Psoas muscle (tissue), 8 donors: ENCODE results near the gene DYNLL1. TPM values are rescaled to one million over a fixed set of nuclear protein-coding genes. Genes with fewer than 3 reads are reported as not detected.

ENCODE experiments used
- ATAC-seq, 4 donors: fragments of 200-7000 bp; cut with Tn5 transposase; one replicate each; pipeline ENCODE4 v1.9.1; 2020; ENCODE audit warnings: moderate library complexity in 3 of 4, mild to moderate bottlenecking in 2 of 4
- DNase-seq, 2 donors: peaks; one replicate each; pipeline ENCODE4 v3.0.0-alpha.2; 2020
- H3K27ac ChIP-seq: fragments of 200-600 bp; one replicate; pipeline ENCODE4 v1.8.0; 2022
- H3K27me3 ChIP-seq, 3 donors: fragments of 200-600 bp in 1 of 3; one replicate each; pipeline versions ENCODE4 v1.6.1 to v1.8.0; 2013 to 2022; ENCODE audit warnings: low read length in 2 of 3, mild to moderate bottlenecking in 2 of 3, moderate library complexity in 1 of 3; ENCODE audit not compliant: insufficient read depth in 3 of 3
- H3K36me3 ChIP-seq, 2 donors: fragments of 200-600 bp in 1 of 2; one replicate each; pipeline versions ENCODE4 v1.6.1 to v1.8.0; 2013 to 2022; ENCODE audit warnings: low read depth in 1 of 2, mild to moderate bottlenecking in 1 of 2, moderate library complexity in 1 of 2; ENCODE audit not compliant: insufficient read depth in 1 of 2
- H3K4me1 ChIP-seq: fragments of 200-600 bp; one replicate; pipeline ENCODE4 v1.8.0; 2022
- H3K4me3 ChIP-seq: fragments of 200-600 bp; one replicate; pipeline ENCODE4 v1.8.0; 2022; ENCODE audit warnings: mild to moderate bottlenecking
- H3K9me3 ChIP-seq: fragments of 200-600 bp; one replicate; pipeline ENCODE4 v1.8.0; 2022
- CTCF ChIP-seq: fragments of 200-600 bp; IDR thresholded peaks from one replicate; pipeline ENCODE4 v1.8.0; 2022; ENCODE audit warnings: antibody characterized with exemption
- WGBS, 3 donors: extraction: QIAGEN DNeasy Blood & Tissue Kit; methylation state at CpG; one replicate each; pipeline versions ENCODE4 v1.1.6 to v1.1.7; 2013; 5-methylcytosine and 5-hydroxymethylcytosine counted together
- intact Hi-C, 2 donors: fragments of 100-400 bp; cut with DNase I; formaldehyde crosslinking; loops; one replicate each; pipeline versions ENCODE4 v1.11.0 to v1.14.2; 2022
- polyA plus RNA-seq, 3 donors: library from polyadenylated mRNA; stranded (reverse); fragments of 200-250 nt; gene quantifications; one replicate each; pipeline ENCODE4 v1.2.3, GENCODE V29; 2013
- total RNA-seq, 4 donors: library from RNA; stranded (reverse); fragmentation: NEBNext Ultra II Directional in 2 of 4; extraction: Animal tissue kit (Norgen Biotek cat#: 25700) in 2 of 4; gene quantifications; one replicate each; pipeline versions ENCODE4 v1.2.1 to v1.2.4, GENCODE V29; 2021 to 2023
- donor health status: healthy with polysubstance abuse.
- donor health status: DM: no; HTN: no; CAD: no; lungs with moderate emphysema.
- donor health status: Bipolar disorder and iron deficiency.
- donor health status: healthy.
- donor health status: DM: yes; HTN: yes; CAD: no.
- donor health status: DM: no; HTN: no; CAD: no.
- donor health status: DM: no; HTN: no; CAD: no.
- donor health status: DM: yes; HTN: yes; CAD: no.

DYNLL1 gene
- total and polyA plus RNA-seq, 7 donors = 30.1 to 155 (median 80.8) TPM

DNA sequence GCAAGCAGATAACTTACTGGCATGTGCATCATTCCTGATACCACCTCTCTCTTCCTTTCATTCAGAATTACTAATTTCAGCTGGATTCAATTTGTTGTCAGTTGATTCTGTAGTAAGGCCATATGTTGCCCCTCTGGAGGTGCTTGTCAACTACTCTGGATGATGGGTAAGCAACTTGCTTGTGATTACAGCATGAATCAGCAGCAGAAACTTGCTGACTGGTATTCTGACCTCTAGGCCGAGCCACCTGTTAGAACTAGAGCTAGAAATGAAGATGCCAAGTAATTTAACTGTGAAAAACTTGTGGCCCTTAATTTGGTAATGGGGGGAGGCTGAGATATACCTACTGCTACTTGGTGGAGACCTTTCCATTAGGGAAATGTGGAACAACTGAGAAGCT, 43.4 kb downstream of the DYNLL1 start:
- Histone ChIP-seq H3K27me3 (no peaks in the 10 kb centered on the region), H3K4me3 (peak overlapping the region; percentile 96), H3K27ac (peak overlapping the region; percentile 98), H3K9me3 (no peaks in the 10 kb centered on the region), H3K4me1 (peaks cover 68% of the 10 kb centered on the region), H3K36me3 (peaks cover 0 to 37% of the 10 kb centered on the region in 2 donors)
- no peak for TF ChIP-seq CTCF
- WGBS, 3 donors = 19 to 32% (median 22%) methylated on average over 1 of the region's 1 CpG
- intact Hi-C loops = no loop called here
- ATAC-seq = peak; percentile 79 to 80 (median 80)
- no peak for DNase-seq

GRCh38 chr12:120540445-120540844, 44.5 kb downstream of the DYNLL1 start:
- intact Hi-C loops = no loop called here
- Histone ChIP-seq H3K27me3 (no peaks in the 10 kb centered on the region), H3K4me3 (peak overlapping the region; percentile 96), H3K27ac (peak overlapping the region; percentile 98), H3K36me3 (peaks cover 0 to 43% of the 10 kb centered on the region in 2 donors), H3K4me1 (peaks cover 78% of the 10 kb centered on the region), H3K9me3 (no peaks in the 10 kb centered on the region)
- ATAC-seq (peak in 3 of 4 donors; percentile 0 to 12 (median 9)), DNase-seq (no peak)
- TF ChIP-seq CTCF = no peak
- WGBS, 3 donors = 4 to 20% (median 9%) methylated on average over 3 of the region's 3 CpGs

DNA sequence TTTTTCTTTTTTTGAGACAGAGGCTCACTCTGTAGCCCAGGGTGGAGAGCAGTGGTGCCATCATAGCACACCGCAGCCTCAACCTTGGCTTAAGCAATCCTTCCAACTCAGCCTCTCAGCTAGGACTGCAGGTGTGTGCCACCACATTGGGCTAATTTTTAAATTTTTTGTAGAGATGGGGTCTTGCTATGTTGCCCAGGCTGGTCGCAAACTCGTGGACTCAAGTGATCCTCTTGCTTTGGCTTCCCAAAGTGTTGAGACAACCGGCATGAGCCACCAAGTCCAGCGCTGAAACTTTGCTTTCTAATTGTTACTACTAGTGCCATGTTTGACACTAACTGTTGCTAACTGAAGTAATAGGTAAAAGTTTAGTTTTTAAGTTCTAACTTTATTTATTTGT, 46.3 kb downstream of the DYNLL1 start:
- peaks cover 4 to 53% of the 10 kb centered on the region in 2 donors for H3K36me3 ChIP-seq
- WGBS, 3 donors = 93 to 98% (median 98%) methylated on average over 5 of the region's 5 CpGs
- no peaks in the 10 kb centered on the region for H3K9me3 ChIP-seq
- H3K4me3 ChIP-seq = no peak overlapping the region
- H3K27ac ChIP-seq = peak overlapping the region; percentile 98
- no peak for TF ChIP-seq CTCF
- H3K4me1 ChIP-seq = peaks cover 80% of the 10 kb centered on the region
- DNase-seq (no peak), ATAC-seq (no peak)
- intact Hi-C loops = no loop called here
- H3K27me3 ChIP-seq = no peaks in the 10 kb centered on the region

DNA sequence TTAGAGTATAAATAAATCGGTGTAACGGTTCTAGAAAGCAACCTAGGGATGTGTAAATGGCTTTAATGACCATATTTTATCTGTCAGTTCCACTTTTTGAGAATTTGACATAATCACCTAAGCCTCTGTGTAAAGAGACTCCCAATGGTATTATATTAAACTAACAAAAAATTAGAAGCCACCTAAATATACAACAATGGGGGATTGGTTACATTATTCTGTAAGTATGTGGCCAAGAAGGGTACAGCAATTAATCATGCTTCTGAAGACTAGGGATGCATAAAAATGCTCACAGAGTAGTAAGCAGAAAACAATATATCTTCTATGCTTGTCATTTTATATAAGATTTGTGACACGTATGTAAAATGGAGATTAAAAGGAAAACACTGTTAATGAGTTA, 48.8 kb downstream of the DYNLL1 start:
- Histone ChIP-seq H3K4me1 (peaks cover 87% of the 10 kb centered on the region), H3K4me3 (peak overlapping the region; percentile 12), H3K27me3 (no peaks in the 10 kb centered on the region), H3K27ac (peak overlapping the region; percentile 50), H3K9me3 (no peaks in the 10 kb centered on the region), H3K36me3 (peaks cover 18 to 73% of the 10 kb centered on the region in 2 donors)
- 70 to 80% (median 80%) methylated on average over 3 of the region's 3 CpGs for WGBS, 3 donors
- DNase-seq (no peak), ATAC-seq (no peak)
- intact Hi-C loops = no loop called here
- TF ChIP-seq CTCF = no peak

DNA sequence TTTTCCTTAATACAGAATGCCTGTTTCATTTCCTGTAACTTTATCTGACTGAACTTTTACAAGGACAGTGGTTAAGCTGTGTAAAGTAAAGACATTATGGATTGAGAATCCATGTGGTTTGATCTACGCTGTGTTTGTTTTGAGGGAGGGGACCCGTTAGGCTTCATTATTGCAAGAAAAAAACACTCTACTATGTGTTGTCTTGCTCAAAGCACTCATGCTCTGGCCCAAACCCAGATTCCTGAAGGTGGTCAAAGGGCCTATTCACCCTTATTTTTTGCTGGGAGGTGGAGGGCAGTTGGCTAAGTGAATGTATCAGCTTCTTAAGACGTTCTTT, 50.1 kb downstream of the DYNLL1 start:
- intact Hi-C loops = no loop called here
- Histone ChIP-seq H3K36me3 (peaks cover 23 to 76% of the 10 kb centered on the region in 2 donors), H3K27ac (peak overlapping the region; percentile 50), H3K27me3 (no peaks in the 10 kb centered on the region), H3K4me3 (no peak overlapping the region), H3K9me3 (no peaks in the 10 kb centered on the region), H3K4me1 (peaks cover 86% of the 10 kb centered on the region)
- no peak for TF ChIP-seq CTCF
- WGBS, 3 donors = 64 to 85% (median 66%) methylated on average over 3 of the region's 3 CpGs
- ATAC-seq (no peak), DNase-seq (no peak)
